ENCODE measurements around the gene PDE11A.
A peak's percentile ranks its signal among the peaks of the same experiment; 100 is the strongest.

The PDE11A gene

GRCh38 chr2:177810906-177811305, 261.7 kb downstream of the PDE11A start:
- DNase-seq, result peak; percentile 15 to 47

DNA sequence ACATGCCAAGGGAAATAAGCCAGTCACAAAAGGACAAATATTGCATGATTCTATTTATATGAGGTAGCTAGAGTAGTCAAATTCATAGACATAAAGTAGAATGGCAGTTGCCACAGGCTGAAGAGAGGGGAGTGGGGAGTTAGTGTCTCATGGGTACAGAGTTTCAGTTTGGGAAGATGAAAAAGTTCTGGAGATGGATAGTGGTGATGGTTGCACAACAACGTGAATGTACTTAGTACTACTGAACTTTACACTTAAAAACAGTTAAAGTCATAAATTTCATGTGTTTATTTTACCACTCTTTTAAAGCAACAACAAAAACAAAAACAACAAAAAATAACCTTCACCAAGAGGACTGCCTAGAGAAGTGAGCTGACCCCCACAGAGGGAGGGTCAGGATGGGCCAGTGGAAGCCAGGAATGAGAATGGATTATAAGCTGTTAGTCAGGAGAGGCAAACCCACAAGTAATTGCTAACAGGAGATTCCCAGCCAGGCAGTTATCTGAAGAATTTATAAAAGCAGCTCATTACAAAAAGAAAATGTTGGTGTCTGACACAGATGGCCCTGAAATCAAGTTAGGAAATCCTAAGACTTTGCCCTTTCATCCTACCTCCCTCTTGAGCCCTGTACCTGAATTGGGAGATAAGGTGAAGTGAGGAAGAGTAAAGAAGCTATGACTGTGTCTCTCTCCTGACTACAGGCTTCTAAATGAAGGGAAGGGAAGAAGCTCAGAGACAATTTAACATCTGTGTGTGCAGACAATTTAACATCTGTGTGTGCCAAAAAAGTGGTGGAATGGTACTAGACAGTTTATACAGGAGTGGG, 263.4 kb downstream of the PDE11A start:
- no peak for DNase-seq

GRCh38 chr2:177806025-177806424, 266.6 kb downstream of the PDE11A start:
- DNase-seq, result no peak

DNA sequence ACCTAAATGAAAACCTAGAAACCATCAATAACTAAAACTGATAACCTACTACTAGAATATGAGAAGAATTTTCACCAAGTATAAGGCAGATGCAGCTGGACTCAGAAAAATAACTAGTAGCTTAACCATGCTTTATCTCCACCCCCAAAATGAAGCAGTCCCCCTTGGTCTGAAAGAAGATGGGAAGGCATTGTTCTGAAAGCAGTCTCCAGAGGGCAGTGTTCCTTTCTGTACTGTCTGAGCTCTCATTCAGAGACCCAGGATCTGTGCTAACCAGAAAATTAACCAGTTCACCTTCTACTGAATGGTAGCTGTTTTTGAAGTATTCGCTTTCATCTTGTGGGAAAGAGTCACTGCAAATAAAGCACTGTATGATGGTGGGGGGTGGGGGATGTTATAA, 273.0 kb downstream of the PDE11A start:
- peak; percentile 27 to 29 for DNase-seq

GRCh38 chr2:177797808-177798207, 274.8 kb downstream of the PDE11A start:
- no peak for DNase-seq

GRCh38 chr2:177796654-177797415, 275.7 kb downstream of the PDE11A start:
- DNase-seq, result no peak

GRCh38 chr2:177796011-177796410, 276.6 kb downstream of the PDE11A start:
- no peak for DNase-seq

DNA sequence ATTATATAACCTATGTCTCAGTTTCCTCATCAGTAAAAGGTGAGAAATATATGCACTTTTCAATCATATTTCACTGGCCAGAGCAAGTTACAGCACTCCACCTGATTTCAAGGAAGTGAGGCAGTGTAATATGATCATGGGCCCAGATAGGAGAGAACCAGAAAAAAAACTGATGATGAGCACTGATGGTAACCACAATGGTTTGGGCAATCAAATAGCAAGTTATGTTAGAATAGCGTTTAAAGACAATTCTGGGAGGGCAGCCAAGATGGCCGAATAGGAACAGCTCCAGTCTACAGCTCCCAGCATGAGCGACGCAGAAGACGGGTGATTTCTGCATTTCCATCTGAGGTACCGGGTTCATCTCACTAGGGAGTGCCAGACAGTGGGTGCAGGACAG, 287.4 kb downstream of the PDE11A start:
- peak; percentile 66 to 67 for DNase-seq

GRCh38 chr2:177784745-177785067, 287.9 kb downstream of the PDE11A start:
- DNase-seq, result no peak

GRCh38 chr2:177783835-177784744, 288.5 kb downstream of the PDE11A start:
- peak; percentile 75 to 86 for DNase-seq

DNA sequence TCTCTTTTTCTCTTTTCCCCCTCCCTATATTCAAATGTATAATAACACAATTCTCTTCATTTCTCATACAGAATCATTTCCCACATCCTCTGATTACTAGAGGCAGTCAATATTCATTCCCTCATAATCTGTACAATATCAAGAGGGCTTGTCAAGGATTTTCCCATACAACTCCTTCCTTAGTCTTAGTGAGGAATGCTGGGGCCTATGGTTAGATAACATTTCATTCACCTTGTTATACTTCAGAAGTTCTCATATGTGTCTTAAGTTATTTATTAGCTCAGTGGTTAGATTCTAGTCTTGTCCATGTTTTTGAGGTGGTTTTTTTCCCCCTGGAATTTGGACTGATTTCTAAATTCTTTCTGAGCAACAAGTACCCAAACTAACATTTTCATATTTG, 289.5 kb downstream of the PDE11A start:
- no peak for DNase-seq

GRCh38 chr2:177782613-177783012, 290.0 kb downstream of the PDE11A start:
- DNase-seq, result no peak

- no peak for DNase-seq
These were observed 294.1 kb downstream of the PDE11A start for GRCh38 chr2:177778472-177778871.

GRCh38 chr2:177772529-177772928, 300.0 kb downstream of the PDE11A start:
- peak; percentile 33 to 56 for DNase-seq

DNA sequence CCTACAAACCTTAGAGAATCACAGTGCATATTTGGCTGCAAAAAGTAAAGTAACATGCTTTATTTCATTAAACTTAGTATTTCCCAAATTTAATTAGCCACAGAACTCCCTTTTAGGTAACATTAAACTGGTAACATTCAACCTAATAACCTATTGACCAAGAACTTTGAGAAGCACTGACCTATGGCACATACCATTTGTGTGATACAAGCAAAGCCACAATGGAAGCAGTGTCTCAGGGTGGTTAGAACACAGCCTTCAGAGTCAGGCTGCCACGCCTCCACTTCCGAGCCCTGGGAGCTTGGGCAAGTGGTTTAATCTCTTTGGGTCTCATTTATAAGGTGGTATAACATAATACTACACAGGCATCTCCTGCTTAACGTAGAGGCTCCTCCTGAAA, 301.4 kb downstream of the PDE11A start:
- DNase-seq, result no peak

- DNase-seq, result peak in 1 of 2 experiments; percentile 10
These were observed 304.8 kb downstream of the PDE11A start for GRCh38 chr2:177767768-177768167.

DNA sequence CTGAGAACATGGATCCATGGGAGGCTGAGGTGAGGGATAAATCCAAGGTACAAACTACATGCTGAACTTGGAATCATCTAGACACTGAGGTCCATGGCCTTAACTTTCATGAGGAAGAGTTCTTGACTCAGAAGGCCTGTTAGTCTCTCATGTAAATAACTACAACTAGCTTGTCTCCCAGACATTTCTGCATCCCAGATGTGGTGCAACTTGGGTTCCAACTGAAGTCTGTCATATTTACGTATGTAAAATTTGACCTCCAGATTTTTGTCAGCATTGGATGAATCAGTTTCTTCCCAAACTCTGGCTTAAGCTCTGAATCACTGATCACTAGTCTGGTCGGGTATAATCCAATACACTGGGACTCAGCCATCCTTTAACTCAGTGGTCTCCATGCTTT, 306.9 kb downstream of the PDE11A start:
- DNase-seq, result no peak

DNA sequence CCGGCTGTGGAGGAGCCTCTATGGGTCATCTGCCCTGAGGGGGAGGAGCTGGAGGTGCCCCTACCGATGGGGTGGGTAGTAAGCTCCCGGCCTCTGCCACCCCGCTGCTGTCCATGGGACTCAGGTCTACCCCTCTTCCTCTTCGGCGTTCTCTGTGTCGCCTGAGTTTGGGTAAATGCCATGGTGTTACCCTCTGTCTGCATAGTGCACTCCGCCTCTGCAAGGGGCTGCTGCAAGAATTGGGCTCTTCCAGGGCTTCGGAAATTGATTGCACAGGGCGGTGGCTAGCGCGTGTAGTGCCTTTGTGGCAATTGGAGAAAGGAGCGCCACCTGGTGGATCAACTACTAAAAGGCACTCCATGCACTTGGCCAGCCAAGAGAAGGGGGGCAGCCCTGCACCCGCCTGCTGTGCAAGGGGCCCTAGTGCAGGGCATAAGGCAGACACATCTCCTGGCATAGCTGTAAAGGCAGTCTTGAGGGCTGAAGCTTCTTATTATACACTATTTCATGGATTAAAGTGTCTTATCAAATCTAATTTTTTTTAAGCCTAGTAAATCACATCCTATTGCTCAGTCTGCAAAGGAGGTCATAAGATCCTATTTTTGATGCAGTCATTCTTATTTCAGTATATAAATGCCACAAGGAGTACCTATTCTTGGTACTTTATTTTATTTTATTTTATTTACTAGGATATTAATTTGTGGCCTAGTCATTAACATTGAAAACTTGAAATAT, 308.9 kb downstream of the PDE11A start:
- DNase-seq, result peak; percentile 55 to 68

DNA sequence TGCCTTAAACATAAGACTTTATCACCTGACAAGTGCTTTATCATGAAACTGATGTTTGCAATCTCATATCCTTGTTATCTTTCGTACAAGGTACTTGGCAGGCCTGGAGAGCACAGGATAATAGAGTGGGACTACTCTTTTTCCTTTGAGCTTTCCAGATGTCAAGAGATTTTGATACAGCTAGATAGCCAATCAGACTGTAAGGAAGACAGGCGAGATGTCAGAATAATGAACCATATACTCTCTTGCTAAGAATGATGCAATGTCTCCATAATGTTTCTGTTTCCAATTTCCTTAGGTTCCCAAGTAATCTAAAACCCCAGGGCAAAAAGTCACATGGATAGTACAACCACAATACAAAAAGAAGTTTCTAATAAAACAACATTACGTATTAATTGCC, 313.1 kb downstream of the PDE11A start:
- DNase-seq, result no peak

GRCh38 chr2:177758591-177759371, 313.8 kb downstream of the PDE11A start:
- DNase-seq, result peak in 1 of 2 experiments; percentile 3

- DNase-seq, result no peak
These were observed 316.2 kb downstream of the PDE11A start for GRCh38 chr2:177756336-177756735.

DNA sequence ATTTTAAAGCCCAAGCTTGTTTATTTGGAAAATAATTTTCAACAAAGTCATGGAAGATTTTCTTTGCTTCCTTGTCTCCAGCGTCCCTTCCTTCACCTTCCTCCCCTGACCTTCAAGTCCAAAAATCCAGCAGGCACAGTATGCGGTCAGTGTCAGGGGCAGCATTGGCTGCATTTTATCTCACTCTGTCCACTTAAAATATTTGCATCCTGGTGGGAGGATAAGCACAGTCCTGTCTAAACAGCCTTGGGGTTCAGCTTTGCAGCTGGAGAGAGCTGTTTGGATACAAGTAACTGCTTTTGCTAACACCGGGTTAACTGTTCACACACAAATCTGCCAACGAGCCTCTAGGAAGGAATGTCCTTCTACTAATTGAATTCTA, 318.1 kb downstream of the PDE11A start:
- no peak for DNase-seq
